Neural crest cell (in vitro differentiated cells): Measurements from ENCODE around the gene SAPCD2. TPM values are rescaled to one million over a fixed set of nuclear protein-coding genes. Genes with fewer than 3 reads are reported as not detected.

Experiments used
- DNase-seq: peaks from one replicate; pipeline ENCODE4 v3.0.0; 2021; ENCODE audit warnings: low read depth, mixed read lengths, low spot score
- H3K27ac Mint-ChIP-seq: one replicate; pipeline ENCODE4 v1.8.0; 2021; ENCODE audit warnings: mild to moderate bottlenecking, mixed read lengths; ENCODE audit not compliant: unreplicated experiment
- H3K27me3 Mint-ChIP-seq: 2 replicates; pipeline ENCODE4 v1.8.0; 2021; ENCODE audit warnings: low read depth, mild to moderate bottlenecking, mixed read lengths
- H3K36me3 Mint-ChIP-seq: 2 replicates; pipeline ENCODE4 v1.8.0; 2021; ENCODE audit warnings: low read depth, mild to moderate bottlenecking, mixed read lengths
- H3K4me1 Mint-ChIP-seq: 2 replicates; pipeline ENCODE4 v1.8.0; 2021; ENCODE audit warnings: mixed read lengths
- H3K4me3 Mint-ChIP-seq: one replicate; pipeline ENCODE4 v1.8.0; 2021; ENCODE audit warnings: mild to moderate bottlenecking, mixed read lengths
- H3K9me3 Mint-ChIP-seq: 2 replicates; pipeline ENCODE4 v1.8.0; 2021; ENCODE audit warnings: mixed read lengths
- total RNA-seq: library from RNA; stranded (reverse); gene quantifications from 2 replicates; pipeline ENCODE4 v1.2.1, GENCODE V29; 2021
- TF ChIP-seq, protein P1 (sequence below): fragments of 200-600 bp; sonication (generic); conservative IDR thresholded peaks from 2 replicates; pipeline ENCODE4 v1.5.0; 2021; ENCODE audit warnings: antibody characterized with exemption, mild to moderate bottlenecking

SAPCD2 gene
- total RNA-seq, 1 donor from 2014 or later = 31.1 TPM

DNA sequence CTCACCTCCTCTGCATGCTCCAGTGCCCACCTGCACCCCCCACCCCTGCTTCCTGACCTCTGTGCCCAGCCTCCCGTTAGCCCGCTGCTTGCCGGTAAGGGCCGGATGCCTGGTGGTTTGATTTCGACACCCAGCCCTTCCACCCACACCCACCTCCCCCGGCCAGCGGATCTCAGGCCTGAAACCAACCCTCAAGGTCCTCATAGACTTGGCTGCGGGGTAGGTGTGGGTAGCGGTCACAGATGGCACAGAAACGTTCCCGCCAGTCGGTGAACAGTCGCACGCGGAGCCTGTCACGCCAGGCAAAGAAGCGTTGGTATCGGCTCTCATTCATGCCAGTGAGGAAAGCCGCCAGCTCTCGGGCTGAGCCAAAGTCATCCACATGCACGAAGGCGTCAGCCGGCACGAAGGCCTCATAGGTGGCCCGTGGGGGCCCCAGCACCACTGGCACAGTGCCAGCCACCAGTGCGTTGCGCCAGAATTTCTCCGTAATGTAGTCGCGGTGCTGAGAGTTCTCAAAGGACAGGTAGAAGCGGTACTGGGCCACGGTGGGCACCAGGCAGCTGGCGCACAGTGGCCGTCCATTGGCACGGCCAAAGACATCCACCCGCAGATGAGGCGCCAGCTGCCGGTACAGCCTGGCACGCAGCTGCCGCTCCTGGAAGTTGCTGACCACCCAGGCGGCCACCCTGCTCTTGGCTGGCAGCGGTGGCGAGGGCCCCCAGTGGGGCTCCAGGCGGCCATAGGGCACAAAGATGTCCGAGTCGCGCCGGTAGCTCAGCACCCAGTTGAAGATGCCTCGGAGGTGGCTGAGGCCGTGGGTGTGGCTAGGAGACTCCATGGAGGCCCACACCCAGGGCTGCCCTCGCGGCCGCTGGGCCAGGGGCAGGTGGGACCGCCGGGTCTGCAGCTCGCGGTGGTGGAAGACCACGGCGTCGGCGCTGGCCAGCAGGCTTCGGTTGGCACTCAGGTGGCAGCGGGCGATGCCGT lies 39.5 kb downstream of the SAPCD2 start:
- Mint-ChIP-seq H3K4me3 (peak overlapping the region; percentile 56), H3K27ac (no peak overlapping the region), H3K4me1 (peaks cover 8% of the 10 kb centered on the region), H3K27me3 (no peaks in the 10 kb centered on the region), H3K36me3 (no peaks in the 10 kb centered on the region), H3K9me3 (no peaks in the 10 kb centered on the region)
- DNase-seq = no peak
- TF ChIP-seq, protein P1, sequence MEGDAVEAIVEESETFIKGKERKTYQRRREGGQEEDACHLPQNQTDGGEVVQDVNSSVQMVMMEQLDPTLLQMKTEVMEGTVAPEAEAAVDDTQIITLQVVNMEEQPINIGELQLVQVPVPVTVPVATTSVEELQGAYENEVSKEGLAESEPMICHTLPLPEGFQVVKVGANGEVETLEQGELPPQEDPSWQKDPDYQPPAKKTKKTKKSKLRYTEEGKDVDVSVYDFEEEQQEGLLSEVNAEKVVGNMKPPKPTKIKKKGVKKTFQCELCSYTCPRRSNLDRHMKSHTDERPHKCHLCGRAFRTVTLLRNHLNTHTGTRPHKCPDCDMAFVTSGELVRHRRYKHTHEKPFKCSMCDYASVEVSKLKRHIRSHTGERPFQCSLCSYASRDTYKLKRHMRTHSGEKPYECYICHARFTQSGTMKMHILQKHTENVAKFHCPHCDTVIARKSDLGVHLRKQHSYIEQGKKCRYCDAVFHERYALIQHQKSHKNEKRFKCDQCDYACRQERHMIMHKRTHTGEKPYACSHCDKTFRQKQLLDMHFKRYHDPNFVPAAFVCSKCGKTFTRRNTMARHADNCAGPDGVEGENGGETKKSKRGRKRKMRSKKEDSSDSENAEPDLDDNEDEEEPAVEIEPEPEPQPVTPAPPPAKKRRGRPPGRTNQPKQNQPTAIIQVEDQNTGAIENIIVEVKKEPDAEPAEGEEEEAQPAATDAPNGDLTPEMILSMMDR = no peak

DNA sequence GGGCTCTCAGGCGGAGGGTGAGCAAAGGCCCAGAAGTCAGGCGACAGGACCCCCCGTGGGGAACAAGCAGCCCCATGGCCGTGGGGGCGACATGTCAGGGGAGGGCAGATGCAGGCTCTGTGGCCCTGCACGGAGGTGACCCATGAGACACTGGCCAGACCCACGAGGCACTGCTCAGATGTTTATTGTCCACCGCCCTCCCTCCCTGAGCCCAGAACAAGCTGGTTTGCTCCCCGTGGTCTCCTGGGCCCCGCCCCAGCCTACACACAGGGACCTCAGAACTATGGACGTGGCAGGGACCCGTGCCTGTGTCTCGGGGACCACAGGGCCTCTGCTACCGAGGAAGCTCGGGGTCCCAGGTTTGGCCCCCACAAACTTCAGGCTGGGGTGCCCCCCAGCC lies 40.4 kb downstream of the SAPCD2 start:
- TF ChIP-seq, protein P1 = no peak
- no peaks in the 10 kb centered on the region for H3K27me3 Mint-ChIP-seq
- no peak for DNase-seq
- H3K27ac Mint-ChIP-seq = no peak overlapping the region
- no peaks in the 10 kb centered on the region for H3K9me3 Mint-ChIP-seq
- no peaks in the 10 kb centered on the region for H3K36me3 Mint-ChIP-seq
- peak overlapping the region; percentile 76 for H3K4me3 Mint-ChIP-seq
- H3K4me1 Mint-ChIP-seq = peaks cover 8% of the 10 kb centered on the region

DNA sequence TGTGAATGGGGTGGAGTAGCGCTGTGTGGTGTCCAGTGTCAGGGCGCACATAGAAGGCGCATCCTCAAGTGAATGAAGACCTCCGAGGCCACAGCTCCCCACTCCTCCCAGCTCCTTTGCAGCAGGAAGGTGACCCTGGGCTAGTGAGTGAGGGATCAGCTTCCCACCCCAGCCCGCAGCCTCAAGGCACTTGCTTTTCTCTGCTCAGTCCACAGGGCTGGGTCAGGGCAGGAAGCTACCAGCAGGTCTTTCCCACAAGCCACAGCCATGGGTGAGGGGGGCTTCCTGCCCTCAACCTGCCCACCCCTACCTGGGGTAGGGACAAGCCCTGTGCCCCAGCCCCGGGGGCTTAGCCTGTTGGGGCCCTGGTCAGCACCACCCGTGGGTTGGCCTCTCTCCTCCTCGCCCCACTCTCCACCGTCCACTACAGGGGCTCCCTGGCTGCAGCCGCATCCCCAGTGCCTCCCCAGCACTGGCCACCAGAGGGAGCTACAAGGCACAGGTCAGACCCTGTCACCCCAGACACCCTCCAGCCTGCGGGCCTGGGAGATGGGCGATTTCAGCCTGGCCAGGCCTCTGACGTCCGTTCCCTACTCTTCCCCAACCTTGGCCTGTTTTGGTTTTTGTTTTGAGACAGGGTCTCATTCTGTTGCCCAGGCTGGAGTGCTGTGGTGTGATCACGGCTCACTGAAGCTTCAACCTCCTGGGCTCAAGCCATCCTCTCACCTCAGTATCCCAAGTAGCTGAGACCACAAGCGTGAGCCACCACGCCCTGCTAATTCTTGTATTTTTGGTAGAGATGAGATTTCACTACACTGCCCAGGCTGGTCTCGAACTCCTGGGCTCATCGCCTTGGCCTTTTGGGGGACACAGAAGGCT lies 41.1 kb downstream of the SAPCD2 start:
- Mint-ChIP-seq H3K4me3 (peak overlapping the region; percentile 76), H3K27ac (no peak overlapping the region), H3K36me3 (no peaks in the 10 kb centered on the region), H3K9me3 (no peaks in the 10 kb centered on the region), H3K4me1 (peaks cover 8% of the 10 kb centered on the region), H3K27me3 (no peaks in the 10 kb centered on the region)
- DNase-seq = peak; percentile 89
- TF ChIP-seq, protein P1 = peak; percentile 85

DNA sequence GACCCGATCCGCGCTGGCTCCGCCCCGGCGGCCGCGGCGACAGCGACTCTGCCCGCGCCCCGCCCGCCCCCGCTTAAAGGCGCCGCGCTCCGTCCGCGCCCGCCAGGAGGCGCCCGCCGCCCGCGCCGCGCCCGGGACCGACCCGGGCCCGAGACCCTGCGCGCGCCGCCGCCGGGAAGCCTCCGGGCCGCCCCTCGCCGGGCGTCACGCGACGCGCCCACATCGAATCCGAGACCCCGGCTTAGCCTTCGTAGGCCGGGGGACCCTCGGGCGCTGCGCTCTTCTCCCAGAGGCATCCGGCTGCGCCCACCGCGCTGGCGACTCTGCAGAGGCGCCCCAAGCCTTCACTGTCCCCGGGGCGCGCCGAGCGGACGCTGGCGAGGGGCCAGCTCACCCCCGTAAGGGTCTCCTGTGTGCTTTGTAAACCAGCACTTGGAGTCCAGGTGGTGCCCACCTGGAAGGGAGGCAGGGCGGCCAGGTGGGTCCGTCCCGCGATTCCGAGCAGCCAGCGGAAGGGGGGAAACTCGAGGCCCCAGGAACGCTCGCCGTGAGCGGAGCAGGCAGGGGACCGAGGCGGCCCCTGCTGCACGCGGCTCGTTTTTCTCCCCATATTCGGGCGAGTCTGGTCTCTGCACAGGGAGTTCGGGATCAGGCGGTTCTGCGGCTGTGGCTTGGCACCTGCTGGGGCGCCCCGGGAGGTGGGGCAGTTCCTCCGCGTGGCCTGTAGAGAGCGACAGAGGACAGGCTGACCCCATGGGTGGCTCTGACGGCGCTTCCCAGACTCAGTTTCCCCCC lies 41.9 kb downstream of the SAPCD2 start:
- Mint-ChIP-seq H3K4me3 (peak overlapping the region; percentile 76), H3K9me3 (no peaks in the 10 kb centered on the region), H3K27ac (no peak overlapping the region), H3K36me3 (no peaks in the 10 kb centered on the region), H3K27me3 (no peaks in the 10 kb centered on the region), H3K4me1 (peaks cover 8% of the 10 kb centered on the region)
- peak; percentile 57 for DNase-seq
- TF ChIP-seq, protein P1 = peak; percentile 33
